PC-9 (cell line): ENCODE results near the gene CERKL.

Source experiments
- EZH2 ChIP-seq: fragments of 200-600 bp; sonication (generic); IDR thresholded peaks from 2 replicates; pipeline ENCODE4 v1.8.0; 2017; ENCODE audit warnings: antibody characterized with exemption, low read depth
- TF ChIP-seq, protein P1 (sequence below): fragments of 200-600 bp; sonication (generic); conservative IDR thresholded peaks from 2 replicates; pipeline ENCODE4 v1.6.1; 2017; ENCODE audit warnings: mixed run types, antibody characterized with exemption, mild to moderate bottlenecking, moderate library complexity

DNA sequence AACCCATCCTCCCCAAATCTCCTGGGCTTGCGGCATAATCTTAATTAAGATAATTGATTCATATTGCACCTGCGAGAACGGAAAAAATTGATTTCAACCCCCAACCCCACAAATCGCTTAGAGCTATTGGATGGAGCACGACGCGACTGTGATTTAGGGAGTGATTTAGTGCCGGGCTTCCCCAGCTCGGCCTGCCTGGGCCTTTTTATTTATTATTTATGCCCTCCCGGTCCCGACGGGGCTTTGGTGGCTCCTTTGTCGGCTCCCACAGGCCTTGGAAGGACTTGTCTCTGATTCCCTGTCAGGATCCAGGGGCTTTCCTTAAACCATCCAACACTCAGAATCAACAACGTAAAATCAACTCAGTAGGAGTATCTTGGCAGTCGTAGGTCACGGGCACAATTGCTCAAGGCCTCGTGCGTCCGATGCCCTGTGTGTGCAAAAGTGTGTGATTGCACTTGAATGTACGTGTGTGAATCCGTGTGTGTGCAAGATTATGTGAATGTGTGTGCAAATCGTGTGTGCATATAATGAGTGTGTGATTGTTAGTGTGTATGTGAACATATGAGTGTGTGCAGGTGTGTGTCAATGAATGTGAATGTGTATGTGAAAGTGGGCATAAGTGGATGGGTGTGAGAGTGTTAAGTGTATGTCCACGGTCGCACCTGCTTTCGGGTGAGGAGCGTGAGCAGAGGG lies 27.7 kb upstream of the CERKL start:
- TF ChIP-seq, protein P1, sequence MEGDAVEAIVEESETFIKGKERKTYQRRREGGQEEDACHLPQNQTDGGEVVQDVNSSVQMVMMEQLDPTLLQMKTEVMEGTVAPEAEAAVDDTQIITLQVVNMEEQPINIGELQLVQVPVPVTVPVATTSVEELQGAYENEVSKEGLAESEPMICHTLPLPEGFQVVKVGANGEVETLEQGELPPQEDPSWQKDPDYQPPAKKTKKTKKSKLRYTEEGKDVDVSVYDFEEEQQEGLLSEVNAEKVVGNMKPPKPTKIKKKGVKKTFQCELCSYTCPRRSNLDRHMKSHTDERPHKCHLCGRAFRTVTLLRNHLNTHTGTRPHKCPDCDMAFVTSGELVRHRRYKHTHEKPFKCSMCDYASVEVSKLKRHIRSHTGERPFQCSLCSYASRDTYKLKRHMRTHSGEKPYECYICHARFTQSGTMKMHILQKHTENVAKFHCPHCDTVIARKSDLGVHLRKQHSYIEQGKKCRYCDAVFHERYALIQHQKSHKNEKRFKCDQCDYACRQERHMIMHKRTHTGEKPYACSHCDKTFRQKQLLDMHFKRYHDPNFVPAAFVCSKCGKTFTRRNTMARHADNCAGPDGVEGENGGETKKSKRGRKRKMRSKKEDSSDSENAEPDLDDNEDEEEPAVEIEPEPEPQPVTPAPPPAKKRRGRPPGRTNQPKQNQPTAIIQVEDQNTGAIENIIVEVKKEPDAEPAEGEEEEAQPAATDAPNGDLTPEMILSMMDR, result no peak
- no peak for TF ChIP-seq EZH2
